ENCODE measurements around the gene CEP162. TPM values are rescaled to one million over a fixed set of nuclear protein-coding genes. Genes with fewer than 3 reads are reported as not detected.
"Not testable (repeated sequence)": the region's sequence is repeated elsewhere in the genome, so short reads cannot be mapped to it uniquely, and the experiment has no call there.

Gene CEP162
- total RNA-seq, 4 donors from 2014 or later: 2.0 to 9.6 (median 6.4) TPM

DNA sequence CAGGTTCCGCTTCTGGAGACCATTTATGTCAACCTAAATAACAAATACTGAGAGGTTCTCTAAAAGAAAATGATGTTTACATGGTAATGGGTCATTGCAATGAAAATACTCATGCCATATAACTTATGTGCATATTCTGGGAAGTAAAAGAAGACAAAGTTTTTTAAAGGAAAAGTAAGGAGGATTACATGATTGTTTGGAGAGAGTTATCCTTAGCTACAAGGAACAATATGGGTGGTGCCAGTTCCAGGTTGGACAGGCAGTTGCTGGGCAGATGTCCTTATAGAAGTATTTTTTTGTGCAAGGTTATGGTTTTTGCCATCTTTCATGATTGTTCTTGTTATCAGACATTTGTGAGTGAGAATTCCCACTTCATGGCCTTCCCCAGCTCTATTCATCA is 141.4 kb downstream of the CEP162 start:
- 91% methylated on average over 1 of the region's 1 CpG for WGBS

DNA sequence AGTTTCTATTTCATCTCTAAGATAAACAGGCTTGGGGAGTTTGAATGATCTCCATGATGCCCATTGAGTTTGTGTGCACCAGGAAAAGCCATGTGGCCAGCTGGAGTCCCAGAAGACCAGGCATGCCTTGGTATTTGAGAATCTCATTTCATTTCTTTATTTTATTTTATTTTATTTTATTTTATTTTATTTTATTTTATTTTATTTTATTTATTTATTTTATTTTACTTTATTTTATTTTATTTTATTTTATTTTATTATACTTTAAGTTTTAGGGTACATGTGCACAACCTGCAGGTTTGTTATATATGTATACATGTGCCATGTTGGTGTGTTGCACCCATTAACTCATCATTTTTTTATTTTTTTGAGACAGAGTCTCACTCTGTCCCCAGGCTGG is 142.7 kb downstream of the CEP162 start:
- not testable (repeated sequence) for H3K27ac ChIP-seq; H3K36me3 ChIP-seq; DNase-seq (ENCODE audit: low spot score in 2 of 2); H3K4me1 ChIP-seq; H3K4me3 ChIP-seq; H3K9me3 ChIP-seq; H3K27me3 ChIP-seq

More for the DNA sequence above, 141.4 kb downstream of the CEP162 start:
- H3K36me3 ChIP-seq: no peaks in the 10 kb centered on the region
- TF ChIP-seq POLR2A (IDR thresholded peaks at IDR 0.05) (no peak), EP300 (IDR thresholded peaks at IDR 0.05) (no peak), POLR2AphosphoS5 (IDR thresholded peaks at IDR 0.05) (no peak)
- H3K9me3 ChIP-seq: no peaks in the 10 kb centered on the region
- no peak for DNase-seq (ENCODE audit: low spot score in 2 of 2)
- no peak overlapping the region for H3K4me3 ChIP-seq
- H3K4me1 ChIP-seq: no peaks in the 10 kb centered on the region
- no peaks in the 10 kb centered on the region for H3K27me3 ChIP-seq
- no peak overlapping the region for H3K27ac ChIP-seq

DNA sequence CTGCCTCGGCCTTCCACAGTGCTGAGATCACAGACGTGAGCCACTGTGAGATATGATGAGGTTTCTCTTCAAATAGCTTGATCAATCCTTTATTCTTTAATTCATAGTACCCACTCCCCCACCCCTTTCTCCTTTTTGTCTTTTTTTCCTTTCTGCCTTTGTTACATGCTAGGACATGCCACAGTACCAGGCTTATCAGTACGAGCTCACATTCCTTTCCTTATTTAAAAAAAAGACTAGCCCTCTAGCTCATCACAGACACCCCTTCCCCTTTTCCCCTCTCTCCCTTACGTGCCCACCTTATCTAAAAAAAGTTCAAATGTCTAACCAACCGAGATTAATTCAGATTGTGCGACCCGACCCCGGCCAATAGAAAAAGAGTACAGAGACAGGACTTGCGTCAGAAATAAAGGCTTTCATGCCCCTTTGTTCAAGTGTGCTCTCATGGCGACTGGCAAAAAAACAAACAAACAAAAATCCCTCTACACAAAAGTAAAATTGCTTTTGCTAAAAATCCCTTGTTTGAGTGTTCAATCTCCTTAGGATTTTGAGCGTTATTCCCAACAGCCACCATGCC is 144.7 kb downstream of the CEP162 start:
- H3K36me3 ChIP-seq: no peaks in the 10 kb centered on the region
- no peak for DNase-seq (ENCODE audit: low spot score in 2 of 2)
- no peak for TF ChIP-seq POLR2AphosphoS5 (IDR thresholded peaks at IDR 0.05)
- TF ChIP-seq, protein P1, sequence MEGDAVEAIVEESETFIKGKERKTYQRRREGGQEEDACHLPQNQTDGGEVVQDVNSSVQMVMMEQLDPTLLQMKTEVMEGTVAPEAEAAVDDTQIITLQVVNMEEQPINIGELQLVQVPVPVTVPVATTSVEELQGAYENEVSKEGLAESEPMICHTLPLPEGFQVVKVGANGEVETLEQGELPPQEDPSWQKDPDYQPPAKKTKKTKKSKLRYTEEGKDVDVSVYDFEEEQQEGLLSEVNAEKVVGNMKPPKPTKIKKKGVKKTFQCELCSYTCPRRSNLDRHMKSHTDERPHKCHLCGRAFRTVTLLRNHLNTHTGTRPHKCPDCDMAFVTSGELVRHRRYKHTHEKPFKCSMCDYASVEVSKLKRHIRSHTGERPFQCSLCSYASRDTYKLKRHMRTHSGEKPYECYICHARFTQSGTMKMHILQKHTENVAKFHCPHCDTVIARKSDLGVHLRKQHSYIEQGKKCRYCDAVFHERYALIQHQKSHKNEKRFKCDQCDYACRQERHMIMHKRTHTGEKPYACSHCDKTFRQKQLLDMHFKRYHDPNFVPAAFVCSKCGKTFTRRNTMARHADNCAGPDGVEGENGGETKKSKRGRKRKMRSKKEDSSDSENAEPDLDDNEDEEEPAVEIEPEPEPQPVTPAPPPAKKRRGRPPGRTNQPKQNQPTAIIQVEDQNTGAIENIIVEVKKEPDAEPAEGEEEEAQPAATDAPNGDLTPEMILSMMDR (IDR thresholded peaks at IDR 0.05): no peak
- no peak for TF ChIP-seq EP300 (IDR thresholded peaks at IDR 0.05)
- H3K9me3 ChIP-seq: no peaks in the 10 kb centered on the region
- H3K4me3 ChIP-seq: no peak overlapping the region
- H3K27ac ChIP-seq: no peak overlapping the region
- 59% methylated on average over 11 of the region's 11 CpGs for WGBS
- H3K27me3 ChIP-seq: no peaks in the 10 kb centered on the region
- no peaks in the 10 kb centered on the region for H3K4me1 ChIP-seq

DNA sequence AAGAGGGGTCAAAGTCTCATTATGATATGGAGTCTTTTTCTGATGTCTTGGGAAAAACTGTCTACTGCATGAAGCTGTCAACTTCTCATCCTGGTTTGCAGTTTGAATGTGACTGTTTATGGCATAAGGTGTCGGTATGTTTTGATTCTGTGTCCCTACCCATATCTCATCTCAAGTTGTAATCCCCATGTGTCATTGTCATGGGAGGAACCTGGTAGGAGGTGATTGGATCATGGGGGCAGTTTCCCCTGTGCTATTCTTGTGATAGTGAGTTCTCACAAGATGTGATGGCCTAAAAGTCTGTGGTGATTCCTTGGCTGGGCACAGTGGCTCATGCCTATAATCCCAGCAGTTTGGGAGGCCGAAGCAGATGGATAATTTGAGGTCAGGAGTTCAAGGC is 146.2 kb downstream of the CEP162 start:
- Histone ChIP-seq H3K36me3 (no peaks in the 10 kb centered on the region), H3K27me3 (no peaks in the 10 kb centered on the region), H3K9me3 (no peaks in the 10 kb centered on the region), H3K4me1 (no peaks in the 10 kb centered on the region), H3K4me3 (no peak overlapping the region), H3K27ac (no peak overlapping the region)
- WGBS: 92% methylated on average over 2 of the region's 2 CpGs
- no peak for DNase-seq (ENCODE audit: low spot score in 2 of 2)
- TF ChIP-seq POLR2AphosphoS5 (IDR thresholded peaks at IDR 0.05) (no peak), EP300 (IDR thresholded peaks at IDR 0.05) (no peak), POLR2A (IDR thresholded peaks at IDR 0.05) (no peak)
- TF ChIP-seq, protein P1 (IDR thresholded peaks at IDR 0.05): no peak

DNA sequence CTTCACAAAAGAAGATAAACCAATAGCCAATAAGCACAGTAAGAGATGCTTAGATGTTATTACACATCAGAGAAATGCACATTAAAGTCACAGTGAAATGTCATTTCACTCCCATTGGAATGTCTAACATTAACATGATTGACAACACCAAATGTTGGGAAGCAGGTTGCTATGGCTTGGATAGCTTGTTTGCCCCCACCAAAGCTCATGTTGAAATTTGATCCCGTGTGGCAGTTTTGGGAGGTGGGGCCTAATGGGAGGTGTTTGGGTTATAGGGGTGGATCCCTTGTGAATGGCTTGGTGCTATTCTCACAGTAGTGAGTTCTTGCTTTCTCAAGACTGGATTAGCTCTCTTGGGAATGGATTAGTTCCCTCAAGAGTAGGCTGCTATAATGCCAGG is 149.1 kb downstream of the CEP162 start:
- H3K27ac ChIP-seq: no peak overlapping the region
- H3K4me3 ChIP-seq: no peak overlapping the region
- no peaks in the 10 kb centered on the region for H3K9me3 ChIP-seq
- H3K4me1 ChIP-seq: no peaks in the 10 kb centered on the region
- no peak for DNase-seq (ENCODE audit: low spot score in 2 of 2)
- no peaks in the 10 kb centered on the region for H3K27me3 ChIP-seq
- 38% methylated on average over 1 of the region's 1 CpG for WGBS
- TF ChIP-seq, protein P1 (IDR thresholded peaks at IDR 0.05): no peak
- TF ChIP-seq POLR2AphosphoS5 (IDR thresholded peaks at IDR 0.05): no peak
- TF ChIP-seq POLR2A (IDR thresholded peaks at IDR 0.05): no peak
- TF ChIP-seq EP300 (IDR thresholded peaks at IDR 0.05): no peak
- H3K36me3 ChIP-seq: no peaks in the 10 kb centered on the region

DNA sequence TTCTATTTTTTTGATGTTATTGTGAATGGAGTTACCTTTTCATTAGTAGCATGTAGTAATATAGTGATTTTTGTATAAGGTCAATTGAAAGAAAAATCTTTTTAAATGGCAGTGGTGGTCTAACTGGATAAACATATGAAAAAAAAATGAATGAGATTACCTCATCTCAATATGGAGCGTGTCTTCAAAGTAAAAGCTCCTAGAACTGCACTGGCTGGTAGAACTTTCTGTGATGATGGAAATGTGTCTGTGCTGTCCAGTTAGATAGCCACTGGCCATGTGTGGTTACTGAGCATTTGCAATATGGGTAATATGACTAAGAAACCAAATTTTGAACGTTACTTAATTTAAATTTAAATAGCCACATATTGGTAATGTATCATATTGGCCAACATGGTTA is 149.8 kb downstream of the CEP162 start:
- Histone ChIP-seq H3K27ac (no peak overlapping the region), H3K4me3 (no peak overlapping the region), H3K36me3 (no peaks in the 10 kb centered on the region), H3K27me3 (no peaks in the 10 kb centered on the region), H3K9me3 (no peaks in the 10 kb centered on the region), H3K4me1 (no peaks in the 10 kb centered on the region)
- no peak for TF ChIP-seq EP300 (IDR thresholded peaks at IDR 0.05)
- TF ChIP-seq, protein P1 (IDR thresholded peaks at IDR 0.05): no peak
- TF ChIP-seq POLR2AphosphoS5 (IDR thresholded peaks at IDR 0.05): no peak
- TF ChIP-seq POLR2A (IDR thresholded peaks at IDR 0.05): no peak
- DNase-seq (ENCODE audit: low spot score in 2 of 2): no peak
- 83% methylated on average over 2 of the region's 2 CpGs for WGBS
